GM10847 (cell line): ENCODE data around the gene GLIS1.

Experiments
- POLR2A ChIP-seq: IDR thresholded peaks from 2 replicates; pipeline ENCODE4 v1.6.1; 2011; ENCODE audit not compliant: insufficient read length; ENCODE audit errors: extremely low read depth

The GLIS1 gene

DNA sequence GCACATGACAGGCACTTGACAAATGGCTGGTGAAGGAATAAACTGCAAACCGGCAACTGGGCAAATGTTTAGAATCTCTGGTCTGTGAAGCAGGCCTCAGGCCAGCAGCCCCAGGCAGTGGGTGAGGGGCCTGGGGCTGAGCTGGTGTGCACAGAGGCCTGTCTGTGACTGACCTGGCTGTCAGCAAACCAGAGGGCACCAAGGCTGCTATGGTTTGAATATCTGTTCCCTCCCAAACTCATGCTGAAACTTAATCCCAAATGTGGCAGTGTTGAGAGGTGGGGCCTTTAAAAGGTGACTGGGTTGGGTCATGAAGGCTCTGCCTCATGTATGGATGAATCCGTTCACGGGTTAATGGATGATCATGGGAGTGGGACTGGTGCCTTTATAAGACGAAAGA is 140.0 kb downstream of the GLIS1 start:
- TF ChIP-seq POLR2A: no peak

DNA sequence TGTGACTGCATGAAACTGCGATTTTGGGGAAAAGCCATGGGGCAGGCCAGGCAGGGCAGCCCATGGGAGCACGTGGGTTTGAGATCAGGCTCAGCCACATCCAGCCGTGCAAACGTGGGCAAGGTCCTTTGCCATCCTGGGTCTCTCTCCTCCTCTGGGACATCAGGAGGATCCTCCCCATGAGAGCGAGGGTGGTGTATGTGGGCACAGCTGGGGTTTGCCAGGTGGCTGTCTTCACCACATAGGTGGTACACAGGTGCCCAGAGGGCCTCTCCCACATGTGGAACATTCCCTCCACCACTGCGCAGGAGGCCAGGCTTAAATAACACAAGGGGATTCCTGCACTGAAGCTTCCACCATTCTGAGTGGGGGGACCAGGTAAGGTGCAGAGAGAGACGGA is 143.1 kb downstream of the GLIS1 start:
- TF ChIP-seq POLR2A: no peak

DNA sequence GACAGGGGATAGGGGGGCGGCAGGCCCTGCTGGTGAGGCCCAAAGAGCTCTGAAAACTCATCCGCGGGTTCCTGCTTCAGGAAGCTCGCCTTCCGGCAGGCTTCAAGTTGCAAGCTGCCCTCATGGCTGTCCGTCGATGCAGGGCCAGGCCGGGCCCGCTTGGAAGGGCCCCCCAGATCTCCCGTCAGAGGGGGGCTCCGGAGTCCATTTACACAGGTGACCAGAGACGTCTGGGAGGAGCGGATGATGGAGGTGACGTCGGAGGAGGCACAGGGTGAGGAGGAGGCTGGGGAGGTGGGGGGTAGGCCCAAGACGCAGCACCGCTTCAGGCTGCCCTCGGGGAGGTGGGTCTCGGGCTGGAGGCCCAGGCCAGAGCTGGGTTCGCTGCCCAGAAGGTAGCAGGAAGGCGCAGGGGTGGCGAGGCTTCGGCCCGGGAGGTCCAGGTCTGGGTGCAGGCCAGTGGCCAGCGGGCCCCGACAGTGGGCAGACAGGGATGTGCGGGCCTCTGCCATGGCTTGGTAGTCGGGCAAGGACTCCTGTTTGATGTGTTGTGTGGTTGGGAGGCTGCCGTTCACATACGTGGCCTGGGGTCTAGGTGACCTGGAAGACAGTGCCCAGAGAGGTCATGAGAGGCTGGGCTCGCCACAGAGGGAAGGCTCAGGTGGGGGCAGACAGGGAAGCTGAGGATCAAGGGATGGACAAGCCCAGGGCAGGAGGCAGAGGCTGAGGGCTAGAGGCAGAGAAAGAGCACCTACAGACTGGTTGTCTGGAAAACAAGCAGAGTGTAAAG is 144.4 kb downstream of the GLIS1 start:
- TF ChIP-seq POLR2A: no peak

DNA sequence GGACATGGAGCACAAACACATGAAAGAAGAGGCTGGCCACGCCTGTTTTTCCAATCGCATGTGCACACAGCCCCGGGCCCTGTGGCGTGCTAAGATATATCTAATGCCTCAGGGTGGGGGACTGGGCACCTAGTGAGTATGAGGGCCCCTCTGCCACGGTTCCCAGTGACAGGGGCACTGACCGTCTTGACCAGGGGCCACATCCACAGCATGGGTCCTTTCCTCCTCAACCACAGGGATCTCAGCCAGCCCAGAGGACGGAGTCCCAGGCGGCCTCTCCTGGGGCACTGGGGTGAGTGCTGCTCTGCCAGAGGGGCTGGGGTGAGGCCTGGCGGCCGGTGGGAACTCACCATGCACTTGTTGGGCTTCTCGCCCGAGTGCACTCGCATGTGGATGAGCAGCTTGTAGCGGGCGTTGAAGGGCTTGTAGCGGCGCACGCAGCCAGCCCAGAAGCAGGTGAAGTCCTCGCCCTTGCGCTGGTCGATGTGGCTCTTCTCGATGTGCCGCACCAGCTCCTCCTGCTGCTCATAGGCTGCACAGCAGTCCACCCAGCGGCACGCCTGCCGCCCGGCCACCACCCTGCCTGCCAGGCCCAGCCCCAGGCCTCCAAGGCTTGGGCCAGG is 145.1 kb downstream of the GLIS1 start:
- TF ChIP-seq POLR2A: no peak

DNA sequence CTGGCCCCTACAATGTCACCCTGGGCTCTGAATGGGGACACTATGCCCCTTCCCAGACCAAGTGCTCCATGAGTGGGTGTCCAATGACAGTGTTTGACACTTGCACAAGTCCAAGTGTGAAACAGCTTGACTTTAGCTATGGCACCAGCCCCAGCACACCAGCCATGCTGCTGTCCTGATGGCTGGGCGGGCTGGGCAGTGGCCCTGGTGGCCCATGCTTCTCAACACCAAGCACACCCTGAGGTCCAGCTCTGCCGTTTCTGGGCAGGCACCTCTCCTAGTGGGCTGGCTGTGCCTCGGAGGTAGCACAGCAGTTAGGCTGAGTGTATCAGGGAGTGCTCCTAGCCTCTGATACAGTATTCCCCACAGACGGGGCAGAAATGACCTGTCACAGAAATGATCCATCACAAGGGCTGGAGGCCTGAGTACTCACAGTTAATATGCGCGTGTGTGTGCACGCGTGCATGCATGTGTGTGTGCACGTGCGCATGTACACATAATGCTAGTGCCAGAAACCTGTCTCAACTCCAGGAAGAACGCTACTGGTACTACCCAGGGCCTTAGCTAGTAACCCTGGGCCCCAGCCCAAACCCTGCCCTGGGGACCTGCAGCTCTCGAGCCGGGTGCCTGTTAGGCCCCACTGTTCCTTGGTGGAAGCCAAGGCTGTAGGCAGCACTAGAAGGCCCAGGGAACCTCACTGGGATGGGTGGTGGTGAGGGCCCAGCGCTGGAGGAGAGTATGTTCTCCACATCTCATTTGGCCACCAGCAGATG is 145.8 kb downstream of the GLIS1 start:
- no peak for TF ChIP-seq POLR2A

DNA sequence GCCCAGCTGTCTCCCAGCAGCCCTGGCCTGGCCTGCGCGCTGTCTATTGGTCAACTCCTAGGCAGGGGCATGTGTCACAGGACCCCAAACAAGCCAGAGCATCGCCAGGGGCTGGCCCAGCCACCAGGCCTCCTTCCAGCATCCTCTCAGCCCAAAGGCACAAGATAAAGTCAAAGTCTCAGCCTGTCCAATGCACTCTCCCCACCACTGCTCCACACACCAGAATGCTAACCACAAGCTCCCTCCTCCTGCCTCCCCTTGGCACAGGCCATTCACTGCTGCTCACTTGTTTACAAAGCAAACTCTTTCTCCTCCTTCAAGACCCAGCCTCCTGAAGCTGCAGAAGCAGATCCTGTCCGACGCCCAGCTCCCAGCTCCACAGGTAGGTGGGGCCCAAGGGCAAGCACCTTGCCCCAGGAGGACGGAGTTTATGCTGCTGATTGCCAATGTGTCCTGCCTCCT is 146.4 kb downstream of the GLIS1 start:
- TF ChIP-seq POLR2A: no peak

DNA sequence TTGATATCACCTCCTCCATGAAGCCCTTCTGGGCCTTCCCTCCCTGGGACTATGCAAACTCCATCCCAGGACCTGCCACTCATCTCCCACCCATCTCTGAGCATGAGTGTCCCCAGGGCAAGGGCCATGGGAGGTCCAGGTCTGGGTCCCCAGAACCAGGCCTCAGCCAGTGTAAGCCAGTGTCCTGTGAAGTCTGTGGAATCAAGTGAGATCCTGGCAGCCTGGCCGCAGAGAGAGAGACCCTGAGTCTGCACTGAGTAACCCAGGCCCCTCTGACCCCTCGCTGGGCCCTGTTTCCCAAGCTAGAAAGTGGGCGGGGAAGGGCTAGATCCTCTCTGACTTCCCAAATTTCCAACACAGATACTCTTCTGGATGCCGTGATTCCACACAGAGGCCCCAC is 147.0 kb downstream of the GLIS1 start:
- no peak for TF ChIP-seq POLR2A

DNA sequence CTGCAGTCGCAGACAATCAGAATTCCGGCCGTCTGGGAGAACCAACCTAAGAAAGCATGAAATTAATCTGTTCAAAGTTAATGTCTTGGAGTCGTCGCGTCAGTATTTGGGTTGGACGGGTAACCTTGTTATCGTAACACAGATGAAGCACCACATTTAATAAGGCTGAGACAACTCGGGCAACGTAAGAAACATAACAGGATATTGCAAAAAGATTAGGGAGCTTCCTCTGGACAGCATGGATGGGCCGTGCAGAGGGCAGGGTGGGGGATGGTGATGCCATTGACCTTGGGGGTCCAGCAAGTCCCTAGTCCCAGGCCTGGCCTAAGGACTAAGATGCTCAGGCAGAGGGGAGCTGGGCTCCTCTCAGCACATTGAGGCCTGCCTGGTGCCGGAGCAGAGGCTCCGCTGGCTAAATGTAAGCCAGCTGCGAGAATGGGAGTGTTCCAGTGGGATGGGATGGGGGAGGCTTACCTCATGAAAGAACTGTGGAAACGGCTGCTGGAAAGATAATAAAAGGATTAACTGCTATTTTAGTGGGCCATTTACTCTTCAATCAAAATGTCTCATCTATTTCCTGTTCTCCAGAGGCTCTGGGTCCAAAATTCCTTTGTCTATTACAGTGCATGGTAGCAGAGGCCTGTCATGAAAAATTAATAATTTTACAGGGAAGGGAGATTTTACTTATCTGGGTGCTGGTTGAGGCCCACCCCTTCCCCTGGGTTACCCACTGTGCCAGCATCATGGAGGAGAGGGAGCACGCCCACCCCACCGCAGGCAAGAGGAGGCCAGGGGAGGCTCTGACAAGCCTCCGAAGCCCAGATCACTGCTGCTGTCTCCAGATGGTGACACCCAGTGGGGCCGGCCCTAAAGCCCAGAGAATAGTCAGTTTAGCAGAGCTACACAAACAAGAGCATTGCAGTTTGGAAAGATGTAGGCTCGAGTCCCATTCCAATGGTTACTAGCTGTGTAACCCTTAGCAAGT is 148.1 kb downstream of the GLIS1 start:
- TF ChIP-seq POLR2A: no peak

DNA sequence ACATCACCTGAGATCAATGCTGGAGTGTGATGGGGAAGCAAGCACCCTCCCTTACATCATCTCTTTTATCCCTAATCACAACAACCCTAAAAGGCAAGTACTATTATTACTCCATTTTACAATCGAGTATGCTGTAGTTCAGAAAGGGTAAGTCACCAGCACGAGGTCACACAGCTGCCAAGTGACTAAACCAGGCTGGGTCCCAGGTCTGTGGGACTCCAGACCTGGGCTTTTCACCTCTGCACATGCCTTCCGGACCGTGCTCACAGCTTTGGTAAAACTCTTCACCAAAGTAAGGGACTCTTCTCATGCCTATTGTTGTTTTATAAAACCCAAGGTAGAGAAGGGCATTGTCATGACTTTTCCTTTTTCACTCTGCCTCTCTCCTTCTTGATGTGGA is 148.9 kb downstream of the GLIS1 start:
- TF ChIP-seq POLR2A: no peak

DNA sequence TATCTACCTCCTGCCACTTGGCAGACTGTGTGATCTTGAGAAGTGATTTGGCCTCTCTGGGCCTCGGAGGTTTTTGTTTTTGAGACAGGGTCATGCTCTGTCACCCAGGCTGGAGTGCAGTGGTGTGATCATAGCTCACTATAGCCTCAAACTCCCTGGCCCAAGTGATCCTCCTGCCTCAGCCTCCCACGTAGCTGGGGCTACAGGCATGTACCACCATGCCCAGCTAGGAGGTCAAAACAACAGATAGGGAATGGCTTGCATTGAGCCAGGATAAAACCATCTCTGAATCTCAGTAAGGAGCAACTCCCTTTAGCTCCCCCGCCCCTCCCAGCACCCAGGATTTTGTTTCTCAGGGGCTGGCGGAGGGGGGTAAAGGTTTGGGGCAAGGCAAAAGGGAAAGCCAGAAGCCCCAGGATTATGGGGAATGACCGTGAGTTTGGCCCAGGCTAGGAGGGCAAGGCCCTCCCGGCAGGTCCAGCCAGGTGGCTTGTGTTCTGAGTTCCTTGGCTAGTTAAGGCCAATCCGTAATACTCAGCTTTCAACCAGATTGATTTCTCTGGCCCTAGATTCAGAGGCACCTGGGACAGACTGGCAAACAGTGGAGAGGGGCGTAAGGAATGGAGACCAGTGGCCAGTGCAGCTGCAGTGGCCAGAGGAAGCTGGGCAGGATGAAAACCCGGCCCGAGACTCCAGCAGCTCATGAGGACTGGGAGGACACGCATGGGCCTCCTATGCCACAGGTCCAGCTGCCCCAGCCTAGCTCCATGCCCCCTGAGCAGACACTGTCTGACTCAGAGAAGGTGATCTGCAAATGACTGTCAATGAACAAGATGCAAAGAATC is 149.7 kb downstream of the GLIS1 start:
- TF ChIP-seq POLR2A: no peak

DNA sequence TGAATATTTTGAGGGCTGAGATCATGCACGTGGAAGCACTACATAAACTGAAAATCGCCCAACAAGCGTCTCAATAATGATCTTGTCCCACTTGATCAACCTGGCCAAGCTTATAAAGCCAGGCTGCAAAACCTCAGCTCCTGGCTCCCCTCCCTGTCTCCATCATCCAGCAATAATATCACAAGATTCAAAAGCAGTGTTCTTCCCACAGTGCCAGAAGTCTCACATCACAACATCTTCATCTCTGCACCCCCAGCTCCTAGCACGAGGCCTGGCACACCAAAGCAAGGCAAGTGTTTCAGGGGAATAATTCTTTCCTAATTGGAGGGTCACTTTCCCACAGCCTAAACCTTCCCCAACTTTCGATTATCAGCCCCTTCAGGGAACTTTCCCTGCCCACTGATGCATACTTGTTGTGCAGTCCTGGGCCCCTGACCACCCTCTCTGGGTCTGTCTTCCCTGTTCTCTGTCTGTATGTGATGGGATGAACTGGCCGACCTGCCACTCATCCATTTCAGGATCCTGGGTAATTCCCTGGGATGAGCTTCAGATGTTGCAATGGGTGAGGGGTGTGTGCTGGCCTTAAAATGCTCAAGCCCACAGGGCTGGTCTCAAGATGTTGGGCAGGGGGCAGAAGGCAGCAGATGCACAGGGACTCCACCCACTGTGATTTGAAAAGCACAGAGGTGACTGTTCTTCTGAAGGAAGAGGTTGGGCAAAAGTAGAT is 150.7 kb downstream of the GLIS1 start:
- TF ChIP-seq POLR2A: no peak

DNA sequence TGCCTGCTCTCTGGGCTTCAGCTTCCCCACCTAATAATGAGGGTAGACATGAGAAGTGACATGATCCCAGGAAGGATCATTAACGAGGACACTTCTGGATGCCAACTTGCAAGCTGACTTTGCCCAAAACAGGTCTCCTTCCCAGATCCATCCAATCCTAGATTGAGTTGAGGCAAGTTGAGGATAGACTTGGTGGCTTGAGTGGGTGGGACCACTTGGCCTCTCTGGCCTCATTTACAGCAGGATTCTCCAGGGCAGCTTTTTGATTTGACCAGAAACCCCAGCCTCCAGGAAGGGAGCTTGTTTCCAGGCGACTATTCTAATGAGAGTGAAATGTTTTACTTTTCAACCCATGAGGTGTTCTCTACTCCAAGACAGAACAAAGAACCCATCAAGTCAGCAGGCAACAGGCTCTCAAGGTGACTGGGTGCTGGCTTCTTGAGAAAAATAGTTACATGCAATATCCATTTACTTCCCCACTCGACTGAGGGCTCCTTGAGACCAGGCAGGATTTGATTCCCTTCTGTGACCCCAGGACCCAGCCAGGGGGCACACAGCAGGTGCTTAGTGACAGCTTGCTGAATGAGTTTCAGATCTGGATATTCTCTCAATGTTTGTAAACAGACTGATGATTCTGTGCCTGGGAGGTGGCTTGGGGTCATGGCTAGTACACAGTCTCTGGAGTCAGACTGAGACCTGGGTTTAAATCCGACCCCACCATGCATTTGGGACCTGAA is 151.5 kb downstream of the GLIS1 start:
- no peak for TF ChIP-seq POLR2A

DNA sequence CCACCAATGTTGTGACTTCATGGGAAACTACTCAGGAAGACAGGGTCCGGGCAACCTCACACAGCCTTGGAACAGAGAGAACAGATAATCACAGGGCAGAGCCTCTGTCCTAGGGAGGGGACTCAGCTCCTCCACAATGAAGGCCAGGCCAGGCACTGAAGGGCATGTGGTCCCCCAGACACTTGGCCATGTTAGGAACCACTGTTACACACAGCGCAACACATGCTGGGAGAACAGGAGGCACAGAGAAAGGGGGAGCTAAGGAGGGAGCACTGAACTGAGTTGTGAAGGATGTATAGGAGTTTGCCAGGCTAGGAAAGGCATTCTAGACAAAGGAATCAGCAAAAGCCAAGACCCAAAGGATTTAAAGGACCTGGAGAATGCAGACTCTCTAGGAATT is 152.2 kb downstream of the GLIS1 start:
- no peak for TF ChIP-seq POLR2A
